GM18505 (cell line): ENCODE data around the gene PIK3CB.
A peak's percentile ranks its signal among the peaks of the same experiment; 100 is the strongest.
"Not testable (repeated sequence)": the region's sequence is repeated elsewhere in the genome, so short reads cannot be mapped to it uniquely, and the experiment has no call there.

ENCODE experiments used
- ATAC-seq: cut with Tn5 transposase; IDR thresholded peaks from one replicate; pipeline ENCODE4 v1.9.1; 2021; ENCODE audit not compliant: unreplicated experiment
- POLR2A ChIP-seq: IDR thresholded peaks from 4 replicates; pipeline ENCODE4 v1.6.1; 2011; ENCODE audit warnings: borderline replicate concordance; ENCODE audit not compliant: insufficient read depth, insufficient read length; ENCODE audit errors: extremely low read depth

The PIK3CB gene

GRCh38 chr3:138835397-138835757 lies 649 bp upstream of the PIK3CB start:
- no peak for TF ChIP-seq POLR2A
- no peak for ATAC-seq

- no peak for TF ChIP-seq POLR2A
- peak; percentile 54 for ATAC-seq
Observed at GRCh38 chr3:138833899-138834595, 681 bp downstream of the PIK3CB start.

GRCh38 chr3:138832473-138833057 lies 2.2 kb downstream of the PIK3CB start:
- not testable (repeated sequence) for ATAC-seq

- no peak for ATAC-seq
- TF ChIP-seq POLR2A = no peak
Observed at GRCh38 chr3:138829886-138830510, 4.7 kb downstream of the PIK3CB start.

GRCh38 chr3:138829097-138829496 lies 5.6 kb downstream of the PIK3CB start:
- no peak for ATAC-seq
- no peak for TF ChIP-seq POLR2A

- TF ChIP-seq POLR2A = no peak
- ATAC-seq = no peak
Observed at GRCh38 chr3:138827222-138827621, 7.5 kb downstream of the PIK3CB start.

GRCh38 chr3:138825336-138825735 lies 9.4 kb downstream of the PIK3CB start:
- ATAC-seq = no peak

GRCh38 chr3:138824114-138824506 lies 10.6 kb downstream of the PIK3CB start:
- no peak for TF ChIP-seq POLR2A
- ATAC-seq = no peak

More at GRCh38 chr3:138825336-138825735, 9.4 kb downstream of the PIK3CB start:
- TF ChIP-seq POLR2A = no peak

GRCh38 chr3:138820379-138820778 lies 14.3 kb downstream of the PIK3CB start:
- ATAC-seq = not testable (repeated sequence)

- ATAC-seq = no peak
- TF ChIP-seq POLR2A = no peak
Observed at GRCh38 chr3:138818185-138818860, 16.4 kb downstream of the PIK3CB start.

GRCh38 chr3:138817695-138818094 lies 17.0 kb downstream of the PIK3CB start:
- TF ChIP-seq POLR2A = no peak
- ATAC-seq = no peak

GRCh38 chr3:138812806-138813205 lies 21.9 kb downstream of the PIK3CB start:
- no peak for ATAC-seq
- TF ChIP-seq POLR2A = no peak

GRCh38 chr3:138809500-138810256 lies 25.1 kb downstream of the PIK3CB start:
- no peak for ATAC-seq
- no peak for TF ChIP-seq POLR2A
